GM12801 (cell line): ENCODE measurements around the gene DDIT4.

Experiments used
- CTCF ChIP-seq: IDR thresholded peaks from one replicate; pipeline ENCODE4 v1.5.1; 2011; ENCODE audit warnings: control low read depth; ENCODE audit not compliant: insufficient read length; ENCODE audit errors: extremely low read depth

DDIT4 gene

GRCh38 chr10:72254813-72255568 is 18.7 kb upstream of the DDIT4 start:
- no peak for TF ChIP-seq CTCF

- TF ChIP-seq CTCF: no peak
Observed at GRCh38 chr10:72255977-72256729, 17.6 kb upstream of the DDIT4 start.

- no peak for TF ChIP-seq CTCF
Observed at GRCh38 chr10:72257051-72257892, 16.5 kb upstream of the DDIT4 start.

GRCh38 chr10:72258617-72259016 is 15.1 kb upstream of the DDIT4 start:
- no peak for TF ChIP-seq CTCF

GRCh38 chr10:72259491-72260238 is 14.1 kb upstream of the DDIT4 start:
- no peak for TF ChIP-seq CTCF

GRCh38 chr10:72260239-72260975 is 13.3 kb upstream of the DDIT4 start:
- TF ChIP-seq CTCF: no peak
